Dermis blood vessel endothelial cell (primary cell): ENCODE data around the gene EEF2K. TPM values are rescaled to one million over a fixed set of nuclear protein-coding genes. Genes with fewer than 3 reads are reported as not detected.
"Not testable (repeated sequence)": the region's sequence is repeated elsewhere in the genome, so short reads cannot be mapped to it uniquely, and the experiment has no call there.

Experiments used
- DNase-seq: peaks from one replicate; pipeline ENCODE4 v3.0.0; 2010
- total RNA-seq: library from RNA; depleted of rRNA; stranded (reverse); fragments of >200 nt; gene quantifications from 2 replicates; pipeline ENCODE4 v1.2.3, GENCODE V29; 2014

The EEF2K gene
- 44.1 and 59.6 TPM in 2 replicates for total RNA-seq

DNA sequence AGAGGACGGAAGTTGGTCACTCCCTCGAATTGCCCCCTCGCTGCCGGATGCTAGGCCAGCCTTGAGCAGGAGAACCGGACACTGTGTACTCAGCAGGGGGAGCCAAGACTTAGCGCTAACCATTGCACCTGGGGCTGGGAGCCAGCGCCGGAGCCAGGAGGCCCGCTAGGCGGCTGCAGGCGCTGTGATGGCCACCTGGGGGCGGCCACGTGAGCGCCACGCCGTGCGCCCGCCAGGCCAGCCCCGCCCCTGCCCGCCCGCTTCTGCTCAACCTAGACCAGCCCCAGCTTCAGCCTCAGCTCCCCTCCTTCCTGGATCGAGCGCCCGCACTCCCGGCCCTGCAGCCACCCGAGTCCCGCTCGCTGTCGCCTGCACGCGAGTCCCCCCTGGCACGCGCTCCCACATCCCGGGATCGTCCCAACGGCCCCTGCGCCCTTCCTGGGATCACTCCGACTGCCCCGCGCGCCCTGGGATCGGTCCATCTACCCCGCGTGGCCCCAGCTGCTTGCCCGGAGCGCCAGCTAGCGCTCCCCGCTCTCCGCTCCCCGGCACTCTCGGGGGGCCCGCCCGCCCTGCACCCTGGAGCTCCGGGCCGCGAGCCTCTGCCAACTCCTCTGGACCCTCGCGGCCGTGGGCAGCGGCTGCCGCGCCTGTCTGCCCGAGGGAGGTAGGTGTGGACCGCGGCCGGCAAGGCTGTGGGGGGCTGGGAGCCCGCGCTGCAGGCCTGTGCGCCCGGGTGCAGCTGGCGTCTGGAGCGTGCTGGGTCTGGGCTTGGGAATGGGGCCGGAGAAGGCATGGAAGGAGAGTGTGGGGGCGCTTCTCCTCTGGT lies at the start of gene EEF2K:
Gene EEF2K, plus strand, starts transcription at position 266 of the 829 bp plus-strand sequence. CDS start 19,452 bp downstream, outside the sequence.
- peak; percentile 97 for DNase-seq

DNA sequence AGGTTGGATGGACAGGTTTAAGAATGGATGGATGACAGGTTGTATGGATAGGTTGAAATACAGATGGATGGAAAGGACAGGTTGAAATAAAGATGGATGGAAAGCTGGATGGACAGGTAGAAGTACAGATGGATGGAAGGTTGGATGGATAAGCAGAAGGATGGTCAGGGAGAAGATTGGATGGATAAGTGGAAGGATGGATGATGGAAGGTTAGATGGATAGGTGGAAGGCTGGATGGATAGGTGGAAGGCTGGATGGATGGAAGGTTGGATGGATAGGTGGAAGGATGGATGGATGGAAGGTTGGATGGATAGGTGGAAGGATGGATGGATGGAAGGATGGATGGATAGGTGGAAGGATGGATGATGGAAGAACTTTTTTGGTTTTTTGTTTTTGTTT lies 44.7 kb upstream of the EEF2K start:
- DNase-seq: no peak

DNA sequence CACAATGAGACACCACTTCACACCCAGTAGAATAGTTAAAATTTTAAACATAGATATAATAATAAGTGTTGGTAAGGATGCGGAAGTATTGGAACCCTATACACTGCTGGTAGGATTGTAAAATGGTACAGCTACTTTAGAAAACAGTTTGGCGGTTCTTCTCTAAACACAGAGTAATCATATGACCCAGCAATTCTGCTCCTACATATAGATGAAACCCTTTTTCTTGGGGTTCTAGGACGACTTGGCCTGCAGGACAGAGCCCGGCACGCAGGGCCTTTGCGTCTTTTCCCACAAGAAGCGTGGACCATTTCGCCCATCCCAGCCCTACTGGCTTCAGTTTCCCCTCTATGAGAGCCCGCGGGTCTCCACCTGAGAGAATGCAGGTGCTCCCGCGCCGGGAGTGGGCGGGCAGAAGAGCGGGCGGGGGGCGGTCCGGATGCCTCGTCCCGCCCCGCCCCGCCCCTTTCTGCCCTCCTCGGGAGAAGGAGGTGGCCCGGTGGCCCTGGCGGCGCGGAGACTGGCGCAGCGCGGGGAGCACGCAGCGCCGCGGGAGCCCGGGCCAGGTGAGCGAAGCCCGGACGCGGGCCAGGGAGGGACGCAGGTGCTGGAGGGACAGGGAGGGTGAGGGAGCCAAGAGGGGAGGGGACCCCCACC lies 44.0 kb upstream of the EEF2K start, which contains the start of gene SDR42E2:
Gene SDR42E2, plus strand, starts transcription at position 508 of the 657 bp plus-strand sequence. CDS start 3,077 bp downstream, outside the sequence.
- DNase-seq: no peak

DNA sequence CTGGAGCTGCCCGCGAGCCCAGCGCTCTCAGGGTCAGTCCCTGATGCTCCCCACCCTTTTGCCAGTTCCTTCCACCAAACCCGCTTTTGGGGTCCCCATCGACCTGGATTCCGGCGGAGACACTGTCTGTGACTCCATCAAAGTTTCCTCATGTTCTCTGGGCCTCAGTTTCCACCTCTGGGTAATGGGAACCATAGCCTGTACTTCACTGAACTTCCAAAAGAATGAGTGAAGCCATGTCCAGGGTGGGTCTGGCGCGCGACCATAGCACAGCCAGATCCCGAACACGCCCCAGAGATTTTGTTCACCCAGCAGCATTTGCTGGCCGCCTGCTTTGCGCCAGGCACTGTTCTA lies 43.4 kb upstream of the EEF2K start:
- DNase-seq: no peak

DNA sequence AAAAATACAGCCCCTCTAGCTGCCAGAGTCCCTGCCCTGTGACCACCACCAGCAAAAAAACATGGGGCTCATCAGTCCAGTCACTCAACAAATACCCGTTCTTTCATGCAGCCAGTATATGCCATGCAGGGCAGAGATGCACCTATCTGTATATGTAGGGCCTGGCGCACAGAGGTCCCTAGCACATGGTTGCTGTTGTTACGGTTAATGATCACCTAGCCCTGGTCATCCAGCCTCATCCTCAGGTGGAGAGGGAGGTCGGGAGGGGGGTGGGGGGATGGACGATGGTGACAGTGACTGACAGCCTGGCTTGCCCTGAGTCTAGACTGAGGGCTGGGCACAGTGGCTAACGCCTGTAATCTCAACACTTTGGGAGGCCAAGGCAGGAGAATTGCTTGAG lies 42.3 kb upstream of the EEF2K start:
- DNase-seq: no peak

DNA sequence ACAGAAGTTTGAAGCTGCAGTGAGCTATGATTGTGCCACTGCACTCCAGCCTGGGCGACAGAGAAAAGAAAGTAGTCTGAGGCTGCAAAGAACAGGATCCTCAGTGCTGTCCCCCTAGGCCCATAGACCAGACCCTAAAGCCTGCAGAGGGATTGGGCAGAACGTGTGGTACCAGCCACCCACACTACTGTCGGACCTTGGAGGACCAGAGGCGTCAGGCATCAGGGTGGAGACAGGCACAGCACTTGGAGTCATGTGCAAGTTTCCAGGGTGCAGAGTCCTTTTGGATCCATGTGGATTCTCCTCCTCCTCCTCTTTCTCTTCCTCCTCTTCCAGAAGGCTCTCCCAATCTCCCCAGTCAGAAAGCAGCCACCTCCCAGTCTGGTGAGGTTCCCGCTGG lies 41.6 kb upstream of the EEF2K start:
- no peak for DNase-seq

DNA sequence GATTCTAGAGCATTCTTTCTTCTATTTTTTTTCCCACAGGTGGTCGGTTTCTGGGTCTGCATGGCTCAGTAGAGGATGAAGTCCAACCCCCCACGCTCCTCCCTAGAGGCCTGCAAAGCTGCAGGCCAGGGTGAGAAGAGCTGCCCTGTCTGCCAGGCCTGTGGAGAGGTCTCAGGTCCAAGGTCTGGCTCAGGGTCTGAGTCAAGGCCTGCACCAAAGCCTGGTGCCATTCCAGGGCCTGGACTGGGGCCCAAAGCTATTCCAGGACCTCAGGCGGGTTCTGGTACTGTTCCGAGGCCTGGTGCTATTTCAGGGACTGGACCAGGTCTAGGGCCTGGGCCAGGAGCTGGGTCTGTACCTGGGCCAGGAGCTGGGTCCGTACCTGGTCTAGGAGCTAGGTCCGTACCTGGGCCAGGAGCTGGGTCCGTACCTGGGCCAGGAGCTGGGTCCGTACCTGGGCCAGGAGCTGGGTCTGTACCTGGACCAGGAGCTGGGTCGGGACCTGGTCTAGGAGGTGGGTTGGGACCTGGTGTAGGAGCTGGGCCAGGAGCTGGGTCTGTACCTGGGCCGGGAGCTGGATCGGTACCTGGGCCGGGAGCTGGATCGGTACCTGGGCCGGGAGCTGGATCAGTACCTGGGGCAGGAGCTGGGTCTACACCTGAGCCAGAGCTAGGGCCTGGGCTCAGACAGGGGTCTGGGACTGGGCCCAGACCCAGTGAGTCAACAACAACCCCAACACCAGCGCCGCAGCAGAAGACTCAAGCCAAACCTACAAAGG lies 40.4 kb upstream of the EEF2K start:
- no peak for DNase-seq

DNA sequence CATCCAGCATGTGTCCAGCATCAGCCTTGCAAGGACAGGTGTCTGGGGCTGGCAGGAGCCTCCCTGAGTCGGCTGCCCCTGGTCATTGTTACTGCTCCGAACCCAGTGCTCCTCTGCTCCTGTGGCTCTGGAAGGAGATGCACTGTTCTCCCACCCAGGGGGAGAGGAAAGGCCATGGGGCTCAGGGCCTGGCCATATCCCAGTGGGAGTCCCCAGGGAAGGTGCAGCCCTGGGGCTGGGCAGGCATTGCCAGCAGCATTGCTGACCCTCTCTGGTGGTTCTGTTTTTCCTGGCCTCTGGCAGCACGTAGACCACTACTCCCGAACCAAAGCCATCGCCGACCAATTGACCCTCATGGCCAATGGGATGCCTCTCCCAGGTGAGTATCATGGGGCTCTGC lies 34.1 kb upstream of the EEF2K start:
- DNase-seq: no peak

DNA sequence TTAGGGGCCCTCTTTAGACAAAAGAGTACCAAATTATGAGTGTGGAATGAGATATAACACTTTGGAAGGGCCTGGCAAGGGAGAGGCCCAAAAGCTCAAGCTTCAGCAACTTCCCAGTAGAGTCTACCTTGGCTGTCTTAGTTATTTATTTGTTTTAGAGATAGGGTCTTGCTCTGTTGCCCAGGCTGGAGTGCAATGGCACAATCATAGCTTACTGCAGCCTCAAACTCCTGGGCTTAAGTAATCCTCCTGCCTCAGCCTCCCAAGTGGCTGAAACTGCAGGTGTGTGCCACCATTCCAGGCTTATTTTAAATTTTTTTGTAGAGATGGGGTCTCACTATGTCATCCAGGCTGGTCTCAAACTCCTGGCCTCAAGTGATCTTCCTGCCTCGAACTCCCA lies 33.4 kb upstream of the EEF2K start:
- not testable (repeated sequence) for DNase-seq

DNA sequence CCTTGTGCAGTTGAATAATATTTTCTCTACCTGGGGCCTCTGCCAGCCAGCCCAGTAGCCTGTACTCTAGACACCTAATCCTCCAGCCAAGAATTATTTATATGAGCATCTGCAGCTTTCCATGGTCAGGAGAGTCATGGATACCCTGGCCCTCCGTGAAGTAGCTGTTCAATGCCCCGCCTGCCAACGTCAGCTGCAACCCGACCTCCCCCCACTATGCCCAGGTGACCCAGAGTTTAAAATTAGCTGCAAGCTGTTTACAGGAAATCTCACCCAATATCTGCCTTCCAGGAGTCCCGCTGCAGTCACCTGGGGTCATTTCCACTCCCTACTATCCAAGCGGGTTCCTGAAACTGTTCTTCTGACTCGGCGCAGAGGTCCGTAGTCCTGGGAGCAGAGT lies 31.4 kb upstream of the EEF2K start:
- no peak for DNase-seq

DNA sequence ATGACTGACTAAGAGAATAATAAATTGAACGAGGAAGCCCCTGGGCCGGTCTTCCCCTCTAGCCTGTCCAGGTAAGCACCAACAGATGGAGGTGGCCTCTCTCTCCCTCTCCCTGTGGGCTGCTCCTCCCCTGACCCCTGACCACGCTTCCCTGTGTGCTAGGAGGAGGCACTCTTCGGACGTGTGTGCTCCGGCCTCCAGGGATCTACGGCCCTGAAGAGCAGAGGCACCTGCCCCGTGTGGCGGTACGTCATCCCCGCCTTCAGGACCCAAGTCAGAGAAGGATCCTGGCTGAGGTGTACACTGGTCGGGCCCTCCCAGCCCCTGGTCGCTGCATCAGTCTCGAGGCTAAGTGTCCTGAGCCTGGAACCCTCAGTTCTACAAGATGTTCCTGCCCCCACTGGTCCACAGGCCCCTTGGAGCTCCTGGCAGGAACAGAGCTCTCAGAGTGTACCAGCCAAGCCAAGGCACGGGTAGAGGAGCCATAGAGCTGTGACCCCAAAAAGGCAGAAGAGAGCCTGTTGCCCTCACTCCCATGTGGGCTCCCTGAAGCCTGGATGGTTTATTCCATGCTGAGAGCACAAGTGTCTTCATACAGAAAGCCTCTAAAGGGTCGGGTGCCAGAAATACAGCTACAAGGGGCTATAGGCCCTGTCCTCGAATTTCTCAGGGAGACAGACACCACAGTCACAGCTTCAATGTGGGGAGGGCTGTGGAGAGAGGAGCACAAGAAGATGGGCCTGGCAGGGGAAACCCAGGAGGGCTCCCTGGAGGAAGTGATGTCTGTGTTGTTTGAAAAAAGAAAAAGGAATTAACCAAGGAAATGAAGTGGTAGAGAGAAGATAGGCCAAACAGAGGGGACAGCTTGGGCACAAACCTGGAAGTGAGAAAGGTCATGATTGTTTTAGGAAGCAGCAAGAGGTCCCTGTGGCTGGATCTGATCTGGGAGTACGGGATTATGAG lies 27.8 kb upstream of the EEF2K start:
- no peak for DNase-seq

DNA sequence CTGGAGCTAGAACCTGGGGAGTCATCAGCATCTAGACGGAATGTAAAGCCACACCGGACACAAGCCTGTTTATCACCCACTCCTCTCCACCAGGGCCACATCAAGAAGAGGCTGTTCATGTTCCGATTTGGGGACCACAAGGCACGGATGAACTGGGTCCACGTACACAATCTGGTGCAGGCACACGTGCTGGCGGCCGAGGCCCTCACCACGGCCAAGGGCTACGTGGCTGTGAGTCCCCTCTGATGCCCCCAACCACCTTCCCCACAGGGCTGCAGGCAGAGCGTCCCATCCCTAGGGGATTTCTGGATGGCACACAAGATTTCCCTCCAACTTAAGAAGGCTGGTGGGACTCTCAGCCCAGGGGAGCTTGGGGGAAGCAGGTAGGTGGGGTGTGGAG lies 24.7 kb upstream of the EEF2K start:
- no peak for DNase-seq

DNA sequence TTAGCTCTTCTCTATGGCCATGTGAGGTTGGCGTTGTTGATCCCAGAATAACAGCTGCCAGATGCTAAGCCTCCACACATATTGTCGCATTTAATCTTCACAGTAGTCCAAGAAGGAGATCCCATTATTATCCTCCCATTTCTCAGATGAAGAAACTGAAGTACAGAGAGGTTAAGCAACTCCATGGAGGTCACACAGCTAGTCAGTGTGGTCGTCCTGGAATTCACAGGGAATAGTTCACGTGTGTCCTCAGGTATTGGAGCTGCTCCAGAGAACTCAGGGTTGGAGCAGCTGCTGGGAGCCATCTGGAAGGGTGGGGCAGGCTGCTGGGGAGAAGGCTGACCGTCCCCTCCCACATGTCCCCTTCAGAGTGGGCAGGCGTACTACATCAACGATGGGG lies 24.2 kb upstream of the EEF2K start:
- DNase-seq: no peak

DNA sequence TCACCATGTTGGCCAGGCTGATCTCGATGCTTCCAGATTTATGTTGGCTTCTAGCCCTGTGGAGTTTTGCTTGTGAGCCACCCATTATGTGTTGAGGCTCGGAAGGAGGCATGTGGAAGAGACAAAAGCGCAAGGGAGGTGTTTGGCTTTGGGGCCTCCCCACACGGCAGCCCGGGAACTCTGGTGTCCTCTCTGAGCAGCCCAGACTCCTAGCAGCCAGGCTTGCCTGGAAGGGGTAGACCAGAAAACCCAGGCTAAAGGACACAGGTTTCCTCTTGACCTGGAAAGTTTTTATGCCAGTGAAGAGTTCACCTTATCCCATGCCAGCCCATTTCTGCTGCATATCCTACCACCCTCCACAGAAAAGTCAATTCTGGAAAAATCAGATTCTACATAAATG lies 22.7 kb upstream of the EEF2K start:
- DNase-seq: no peak

DNA sequence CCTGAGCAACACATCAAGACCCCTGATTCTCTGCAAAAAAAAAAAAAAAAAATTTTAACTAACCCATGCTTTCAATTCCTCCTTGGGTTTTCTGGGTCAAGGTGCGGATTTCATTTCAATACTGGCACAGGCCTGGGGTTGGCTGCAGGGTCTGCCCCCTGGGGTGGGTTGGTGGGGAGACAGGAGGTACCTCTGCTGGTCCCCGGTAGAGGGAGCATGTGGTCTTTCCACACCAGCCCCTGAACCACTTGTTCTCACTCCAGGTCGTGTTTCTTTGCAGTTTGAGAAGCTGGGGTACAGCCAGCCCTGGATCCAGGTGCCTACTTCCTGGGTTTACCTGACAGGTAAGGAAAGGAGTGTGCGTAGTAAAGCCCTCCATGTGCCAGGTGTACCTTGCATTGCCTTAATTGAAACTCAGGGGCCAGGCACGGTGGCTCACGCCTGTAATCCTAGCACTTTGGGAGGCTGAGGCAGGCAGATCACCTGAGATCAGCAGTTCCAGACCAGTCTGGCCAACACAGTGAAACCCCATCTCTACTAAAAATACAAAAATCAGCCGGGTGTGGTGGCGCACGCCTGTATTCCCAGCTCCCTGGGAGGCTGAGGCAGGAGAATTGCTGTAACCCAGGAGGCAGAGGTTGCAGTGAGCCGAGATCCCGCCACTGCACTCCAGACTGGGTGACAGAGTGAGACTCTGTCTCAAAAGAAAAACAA lies 22.0 kb upstream of the EEF2K start:
- DNase-seq: peak; percentile 13

DNA sequence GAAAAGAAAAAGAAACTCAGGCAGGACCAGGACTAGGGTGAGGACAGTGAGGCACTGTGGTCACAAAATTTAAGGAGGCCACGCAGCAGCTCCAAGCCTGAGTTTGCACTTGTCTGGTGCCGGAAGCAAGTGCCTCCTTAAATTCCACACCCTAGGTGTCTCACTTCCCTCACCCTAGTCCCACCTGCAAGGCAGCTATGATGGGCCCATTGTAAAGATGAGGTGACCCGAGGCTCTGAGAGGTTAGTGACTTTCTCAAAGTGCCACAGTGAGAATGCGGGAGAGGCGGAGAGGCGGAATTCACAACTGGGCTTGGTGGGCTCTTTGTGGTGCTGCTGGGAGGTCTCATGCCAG lies 21.5 kb upstream of the EEF2K start:
- DNase-seq: no peak

DNA sequence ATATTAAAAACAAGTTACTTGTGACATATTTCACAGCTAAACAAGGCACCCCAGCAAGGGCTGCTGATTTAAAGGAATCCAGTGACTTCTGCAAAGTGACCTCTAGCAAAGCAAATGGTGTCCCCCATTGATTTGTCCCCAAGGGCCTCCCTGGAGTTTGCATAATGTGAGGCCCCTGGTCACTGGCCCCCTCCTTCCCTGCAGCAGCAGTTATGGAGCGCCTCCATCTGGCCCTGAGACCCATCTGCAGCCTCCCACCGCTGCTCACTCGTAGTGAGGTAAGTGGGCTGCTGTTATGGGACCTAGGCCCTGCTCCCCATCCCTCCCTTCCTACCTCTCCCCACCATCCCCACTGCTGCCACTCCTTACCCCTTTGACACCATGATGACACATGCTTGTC lies 19.6 kb upstream of the EEF2K start:
- peak; percentile 21 for DNase-seq

DNA sequence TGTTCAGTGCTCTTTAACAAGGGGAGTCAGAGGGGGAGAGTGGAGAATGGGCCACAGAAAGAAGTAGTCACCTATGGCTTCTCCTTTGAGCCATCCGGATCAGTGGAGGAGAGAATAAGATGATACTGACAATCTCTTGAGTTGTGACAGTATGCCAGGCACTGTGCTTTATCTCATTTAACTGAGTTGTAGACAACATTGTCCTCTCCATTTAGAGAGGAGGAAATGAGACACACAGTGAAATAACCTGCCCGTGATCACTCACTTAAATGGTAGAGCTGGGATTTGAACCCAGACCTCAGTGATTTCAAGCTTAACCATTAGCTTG lies 17.8 kb upstream of the EEF2K start:
- no peak for DNase-seq

DNA sequence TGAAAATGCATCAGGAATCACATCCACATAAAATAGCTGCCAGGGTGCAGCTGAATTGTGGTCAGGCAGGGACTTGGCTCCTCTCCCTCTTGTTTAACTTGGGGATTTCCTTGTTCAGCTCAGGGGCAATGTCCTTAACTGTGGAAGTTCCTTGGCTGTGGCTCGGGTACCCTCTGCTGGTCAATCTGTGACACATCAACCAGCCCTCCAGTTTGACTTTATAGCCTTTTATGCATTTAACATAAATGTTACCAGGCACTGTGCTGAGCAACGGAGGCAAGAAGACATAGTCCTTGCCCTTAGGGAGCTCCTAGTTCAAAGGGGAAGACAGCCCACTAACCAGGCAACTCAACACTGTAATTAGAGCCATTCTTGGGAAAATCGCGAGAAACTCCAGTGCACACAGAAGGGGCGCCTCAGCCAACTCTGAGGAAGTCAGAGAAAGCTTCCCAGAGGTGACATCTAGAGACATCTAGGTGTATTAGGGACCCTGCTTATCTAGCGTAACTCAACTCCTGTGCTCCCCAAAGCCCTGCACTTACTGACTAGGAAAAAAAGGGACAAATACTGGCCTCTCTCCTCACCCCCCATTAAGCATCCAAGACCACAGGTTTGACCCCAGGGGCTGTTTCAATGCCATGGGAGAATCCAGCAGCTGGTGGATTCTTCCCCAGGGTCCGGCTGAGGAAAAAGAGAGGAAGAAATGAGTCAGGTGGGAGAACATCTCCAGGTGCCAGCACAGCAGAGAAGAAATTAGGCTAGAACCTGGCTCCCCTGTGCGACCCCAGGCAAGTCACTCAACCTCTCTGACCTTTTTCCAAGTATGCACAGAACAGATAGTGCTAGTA lies 17.3 kb upstream of the EEF2K start:
- DNase-seq: peak; percentile 93

DNA sequence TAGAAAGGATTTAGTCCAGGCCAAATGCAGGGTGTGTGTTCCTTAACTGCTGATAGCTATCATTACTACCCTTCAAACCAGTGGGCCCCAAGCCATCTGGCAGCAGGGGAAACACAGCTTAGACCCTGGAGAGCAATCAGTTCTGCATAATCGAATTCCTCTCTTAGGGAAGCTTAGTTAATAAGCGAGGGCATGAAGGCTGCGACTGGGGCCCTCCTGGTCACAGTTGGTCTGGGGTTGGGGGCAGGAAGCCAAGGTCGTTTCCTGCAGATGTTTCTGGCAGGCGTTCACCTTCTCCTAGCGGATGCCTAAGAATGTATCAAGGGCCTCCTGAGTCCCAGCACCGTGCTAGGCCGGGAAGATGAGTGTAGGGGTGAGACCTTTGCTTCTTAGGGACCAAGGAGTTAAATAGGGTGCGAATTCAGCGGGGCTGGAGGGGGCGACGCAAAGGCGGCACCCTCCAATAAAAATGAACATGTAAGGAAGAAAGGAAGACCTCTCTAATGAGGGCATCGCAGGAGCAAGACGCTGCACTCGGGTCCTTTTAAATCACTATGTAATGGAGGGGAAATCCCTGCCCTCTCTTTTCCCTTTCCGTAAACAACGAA lies 16.5 kb upstream of the EEF2K start:
- DNase-seq: peak; percentile 86
